Calu3 (cell line): ENCODE results near the gene NRF1. TPM values are rescaled to one million over a fixed set of nuclear protein-coding genes. Genes with fewer than 3 reads are reported as not detected.
A peak's percentile ranks its signal among the peaks of the same experiment; 100 is the strongest.

Experiments used
- BruUV-seq: library from RNA; stranded (reverse); fragments of 400-500 nt; replicated peaks from 2 replicates; lab custom pipeline; 2021; lab: Mats Ljungman, UMichigan
- CTCF ChIA-PET: fragments of 300-600 bp; sonication (Branson Sonifier 250); formaldehyde crosslinking; loops from one replicate; lab custom pipeline; 2022; ENCODE audit warnings: antibody characterized with exemption; lab: Charles Lee
- DNase-seq: peaks from one replicate; pipeline ENCODE4 v3.0.0; 2022
- H3K27ac Mint-ChIP-seq: one replicate; pipeline ENCODE4 v1.8.0; 2022; ENCODE audit warnings: mixed read lengths; ENCODE audit not compliant: unreplicated experiment
- H3K27me3 Mint-ChIP-seq: one replicate; pipeline ENCODE4 v1.8.0; 2022; ENCODE audit warnings: mixed read lengths; ENCODE audit not compliant: unreplicated experiment
- H3K36me3 Mint-ChIP-seq: one replicate; pipeline ENCODE4 v1.8.0; 2022; ENCODE audit warnings: mild to moderate bottlenecking, moderate library complexity, mixed read lengths; ENCODE audit not compliant: insufficient read depth, unreplicated experiment
- H3K4me1 Mint-ChIP-seq: one replicate; pipeline ENCODE4 v1.8.0; 2022; ENCODE audit warnings: mild to moderate bottlenecking, low read depth, mixed read lengths; ENCODE audit not compliant: unreplicated experiment
- H3K4me3 Mint-ChIP-seq: one replicate; pipeline ENCODE4 v1.8.0; 2022; ENCODE audit warnings: mild to moderate bottlenecking, low read depth, moderate library complexity, mixed read lengths; ENCODE audit not compliant: unreplicated experiment
- H3K9me3 Mint-ChIP-seq: one replicate; pipeline ENCODE4 v1.8.0; 2022; ENCODE audit warnings: low read depth, mixed read lengths; ENCODE audit not compliant: unreplicated experiment
- CTCF ChIP-seq: fragments of 200-600 bp; IDR thresholded peaks from one replicate; pipeline ENCODE4 v1.8.0; 2022; ENCODE audit warnings: antibody characterized with exemption; ENCODE audit not compliant: unreplicated experiment
- intact Hi-C: fragments of 100-400 bp; cut with micrococcal nuclease; formaldehyde crosslinking; loops from one replicate; pipeline ENCODE4 v1.10.0; 2022; ENCODE audit not compliant: unreplicated experiment
- total RNA-seq: library from RNA; stranded (reverse); gene quantifications from 2 replicates; pipeline ENCODE4 v1.2.3, GENCODE V29; 2022

Gene NRF1
- total RNA-seq, 1 experiment from 2014 or later = 22.1 TPM

DNA sequence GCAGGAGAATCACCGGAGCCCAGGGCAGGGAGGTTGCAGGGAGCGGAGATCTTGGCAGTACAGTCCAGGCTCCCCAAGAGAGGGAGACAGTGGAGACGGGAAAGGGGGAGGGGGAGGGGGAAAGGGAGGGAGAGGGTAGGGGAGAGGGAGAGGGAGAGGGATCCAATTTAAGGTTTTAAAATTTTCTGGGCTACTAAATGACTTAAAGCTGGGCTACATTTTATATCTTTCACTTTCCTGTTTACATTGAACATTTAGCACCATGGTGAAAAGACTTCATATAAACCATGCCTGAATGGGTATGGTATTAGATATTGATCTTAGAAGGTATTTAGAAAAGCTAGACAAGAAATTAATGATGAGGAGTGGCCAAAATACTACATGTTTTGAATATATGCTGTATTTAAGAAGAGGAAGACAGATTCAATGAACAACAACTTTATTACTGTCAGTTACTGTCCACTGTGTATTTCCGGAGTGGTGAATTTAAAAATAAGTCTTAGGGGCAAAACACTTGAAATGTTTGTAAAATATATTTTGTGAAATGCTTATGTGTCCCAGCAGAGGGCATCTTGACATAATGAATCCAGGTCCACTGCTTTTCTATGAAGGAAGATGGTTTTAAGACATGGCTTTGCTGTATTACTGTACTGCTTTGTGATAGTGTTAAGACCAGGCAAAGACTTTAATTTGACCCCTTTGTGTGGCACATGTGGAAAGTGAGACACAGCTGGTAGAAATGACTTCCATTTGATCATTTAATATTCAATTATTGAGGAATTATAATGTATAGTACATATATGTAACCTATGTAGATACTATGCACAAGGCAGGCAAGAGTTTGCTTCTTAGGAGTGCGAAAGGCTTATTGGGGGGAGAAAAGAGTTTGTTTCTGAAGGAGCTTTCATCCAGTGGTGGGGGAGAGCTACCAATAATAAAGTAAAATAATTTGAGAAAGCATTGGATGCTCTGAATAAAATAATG is 52.8 kb downstream of the NRF1 start:
- Mint-ChIP-seq H3K4me1 (peaks cover 15% of the 10 kb centered on the region), H3K27ac (no peak overlapping the region), H3K36me3 (peaks cover 11% of the 10 kb centered on the region), H3K9me3 (peaks cover 3% of the 10 kb centered on the region), H3K27me3 (no peaks in the 10 kb centered on the region), H3K4me3 (no peak overlapping the region)
- BruUV-seq = no TSS peak
- CTCF ChIA-PET = interaction anchor here (0.7 to 2.1 kb wide), 3 partner anchors 39 to 242 kb away, joined by 3 to 17 read pairs (median 10); no protein-coding TSS in a partner anchor
- intact Hi-C loops = loop anchor here (1.0 kb wide), 1 partner anchor 161 kb away; no protein-coding TSS in a partner anchor
- peak; percentile 7 for DNase-seq
- TF ChIP-seq CTCF = peak; percentile 19

DNA sequence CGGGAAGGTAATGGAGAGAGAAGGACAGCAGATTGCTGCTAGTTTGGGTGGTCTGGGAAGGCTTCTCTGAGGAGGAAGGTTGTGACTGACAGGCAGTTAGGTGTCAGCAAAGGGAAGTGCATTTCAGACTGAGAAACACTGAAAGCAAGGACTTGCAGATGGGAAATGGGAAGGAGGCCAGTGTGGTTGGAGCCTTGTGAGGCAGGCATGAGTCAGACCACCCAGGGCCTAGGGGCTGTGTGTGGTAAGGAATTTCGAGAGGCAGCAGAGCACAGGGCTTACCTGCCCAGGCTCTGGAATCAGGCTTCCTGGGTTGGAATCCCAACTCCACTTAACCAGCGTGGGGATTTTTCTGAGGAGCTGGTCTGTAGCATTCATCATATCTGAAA is 53.5 kb downstream of the NRF1 start:
- intact Hi-C loops = no loop called here
- TF ChIP-seq CTCF = no peak
- peaks cover 6% of the 10 kb centered on the region for H3K36me3 Mint-ChIP-seq
- DNase-seq = peak; percentile 76
- CTCF ChIA-PET = interaction anchor here (2.1 kb wide), 1 partner anchor 161 kb away, joined by 17 read pairs; no protein-coding TSS in a partner anchor
- H3K4me1 Mint-ChIP-seq = peaks cover 15% of the 10 kb centered on the region
- no peak overlapping the region for H3K4me3 Mint-ChIP-seq
- BruUV-seq = no TSS peak
- H3K9me3 Mint-ChIP-seq = peaks cover 3% of the 10 kb centered on the region
- no peak overlapping the region for H3K27ac Mint-ChIP-seq
- H3K27me3 Mint-ChIP-seq = no peaks in the 10 kb centered on the region

DNA sequence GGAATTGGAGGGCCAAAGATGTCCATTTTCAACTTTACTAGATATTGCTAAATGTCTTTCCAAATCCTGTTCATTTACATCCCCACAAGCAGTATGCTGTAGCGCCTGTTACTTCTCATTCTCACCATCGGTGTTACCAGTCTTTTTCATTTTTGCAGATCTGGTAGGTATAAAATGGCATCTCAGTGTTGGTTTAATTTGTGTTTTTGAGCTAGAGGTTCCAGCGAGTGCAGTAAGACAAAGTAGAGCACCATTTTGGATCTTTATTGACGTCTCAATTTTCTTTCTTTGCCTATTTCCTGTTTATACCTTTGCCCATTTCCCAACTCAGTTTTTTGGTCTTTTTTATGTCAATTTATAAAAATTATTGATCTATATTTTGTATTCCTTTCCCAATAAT is 55.6 kb downstream of the NRF1 start:
- CTCF ChIA-PET = no interaction called here

DNA sequence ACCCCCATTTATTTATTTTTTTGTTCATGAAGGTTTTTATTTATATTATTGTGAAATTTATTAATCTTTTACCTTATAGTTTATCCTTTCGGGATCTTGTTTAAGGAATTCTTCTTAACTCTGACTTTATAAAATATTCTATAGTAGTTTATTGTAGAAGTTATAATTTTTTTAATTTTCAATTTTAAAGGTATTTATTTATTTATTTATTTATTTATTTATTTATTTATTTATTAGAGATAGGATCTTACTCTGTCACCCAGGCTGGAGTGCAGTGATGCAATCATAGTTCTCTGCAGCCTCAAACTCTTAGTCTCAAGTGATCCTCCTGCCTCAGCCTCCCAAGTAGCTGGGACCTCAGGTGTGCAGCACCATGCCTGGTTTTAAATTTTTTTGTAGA is 56.0 kb downstream of the NRF1 start:
- no peak overlapping the region for H3K4me3 Mint-ChIP-seq
- H3K27me3 Mint-ChIP-seq = no peaks in the 10 kb centered on the region
- no peak for DNase-seq
- TF ChIP-seq CTCF = no peak
- H3K27ac Mint-ChIP-seq = no peak overlapping the region
- H3K36me3 Mint-ChIP-seq = no peaks in the 10 kb centered on the region
- CTCF ChIA-PET = no interaction called here
- peaks cover 15% of the 10 kb centered on the region for H3K4me1 Mint-ChIP-seq
- no peaks in the 10 kb centered on the region for H3K9me3 Mint-ChIP-seq
- no TSS peak for BruUV-seq
- intact Hi-C loops = no loop called here

More for the DNA sequence above, 55.6 kb downstream of the NRF1 start:
- Mint-ChIP-seq H3K27ac (no peak overlapping the region), H3K4me1 (peaks cover 15% of the 10 kb centered on the region), H3K4me3 (no peak overlapping the region), H3K9me3 (no peaks in the 10 kb centered on the region), H3K27me3 (no peaks in the 10 kb centered on the region), H3K36me3 (no peaks in the 10 kb centered on the region)
- no TSS peak for BruUV-seq
- intact Hi-C loops = no loop called here
- no peak for DNase-seq
- TF ChIP-seq CTCF = no peak
